Small intestine (tissue), 7 donors: ENCODE data around the gene DPEP3. TPM values are rescaled to one million over a fixed set of nuclear protein-coding genes. Genes with fewer than 3 reads are reported as not detected.
"Not testable (repeated sequence)": the region's sequence is repeated elsewhere in the genome, so short reads cannot be mapped to it uniquely, and the experiment has no call there.

Source experiments
- DNase-seq, 2 donors: peaks; one replicate each; pipeline versions ENCODE4 v3.0.0 to v3.0.0-alpha.2; 2013
- FAIRE-seq: peaks from 2 replicates; lab custom pipeline; 2012; peaks lifted over from hg19 to GRCh38; lab: Jason Lieb, UNC
- H3K27ac ChIP-seq, 3 donors: one replicate each; pipeline ENCODE4 v1.5.1; 2013; ENCODE audit warnings: low read length in 2 of 3, mild to moderate bottlenecking in 2 of 3, control low read depth in 1 of 3, inconsistent platforms in 1 of 3, low read depth in 1 of 3, moderate library complexity in 1 of 3
- H3K27me3 ChIP-seq, 3 donors: one replicate each; pipeline ENCODE4 v1.6.1; 2013; ENCODE audit warnings: low read length in 3 of 3, inconsistent platforms in 1 of 3; ENCODE audit not compliant: control insufficient read depth in 3 of 3, insufficient read depth in 3 of 3
- H3K36me3 ChIP-seq, 3 donors: one replicate each; pipeline ENCODE4 v1.6.1; 2013; ENCODE audit warnings: low read length in 3 of 3, inconsistent platforms in 1 of 3, low read depth in 1 of 3, mild to moderate bottlenecking in 1 of 3, moderate library complexity in 1 of 3; ENCODE audit not compliant: control insufficient read depth in 3 of 3, insufficient read depth in 2 of 3
- H3K4me1 ChIP-seq, 3 donors: one replicate each; pipeline ENCODE4 v1.6.1; 2013; ENCODE audit warnings: low read length in 2 of 3, inconsistent platforms in 1 of 3, low read depth in 1 of 3, mild to moderate bottlenecking in 1 of 3, moderate library complexity in 1 of 3; ENCODE audit not compliant: control insufficient read depth in 3 of 3, insufficient read depth in 2 of 3
- H3K4me3 ChIP-seq, 3 donors: one replicate each; pipeline ENCODE4 v1.5.1; 2013; ENCODE audit warnings: low read length in 3 of 3, control low read depth in 1 of 3, inconsistent platforms in 1 of 3, low read depth in 1 of 3, mild to moderate bottlenecking in 1 of 3, moderate library complexity in 1 of 3
- H3K9me3 ChIP-seq, 2 donors: one replicate each; pipeline ENCODE4 v1.6.1; 2013; ENCODE audit warnings: low read depth in 1 of 2, low read length in 1 of 2; ENCODE audit not compliant: control insufficient read depth in 2 of 2, insufficient read depth in 1 of 2
- WGBS, 3 donors: extraction: QIAGEN DNeasy Blood & Tissue Kit; methylation state at CpG; one replicate each; pipeline ENCODE4 v1.1.7; 2013; 5-methylcytosine and 5-hydroxymethylcytosine counted together
- polyA plus RNA-seq, 4 donors: library from polyadenylated mRNA; stranded (reverse) in 3 of 4; unstranded in 1 of 4; fragments of 200-250 nt in 3 of 4; fragments of 120-200 nt in 1 of 4; gene quantifications; one replicate each; pipeline versions ENCODE4 v1.2.1 to v1.2.3, GENCODE V29; 2013
- donor health status: healthy with polysubstance abuse.
- donor health status: control.
- donor health status: control.
- donor health status: Bipolar disorder and iron deficiency.
- donor health status: healthy.

The DPEP3 gene
- polyA plus RNA-seq, 4 donors = 0.06 to 0.27 (median 0.10) TPM; not detected in 1

GRCh38 chr16:67998779-67999688 lies 18.7 kb upstream of the DPEP3 start, which contains the start of gene DPEP2:
Gene DPEP2, minus strand, starts transcription at chr16:67999484. Its CDS starts 6,272 bp downstream, at chr16:67993212.
- WGBS, 3 donors = 54 to 71% (median 64%) methylated on average over 18 of the region's 18 CpGs
- not testable (repeated sequence) for FAIRE-seq, H3K27me3 ChIP-seq, H3K4me1 ChIP-seq, H3K36me3 ChIP-seq, H3K9me3 ChIP-seq
- Histone ChIP-seq H3K4me3 (peak within 1 kb of the TSS in 1 of 3 donors; percentile 14), H3K27ac (peak within 1 kb of the TSS; percentile 4 to 80 (median 38))
- peak in 1 of 2 donors; percentile 19 for DNase-seq

DNA sequence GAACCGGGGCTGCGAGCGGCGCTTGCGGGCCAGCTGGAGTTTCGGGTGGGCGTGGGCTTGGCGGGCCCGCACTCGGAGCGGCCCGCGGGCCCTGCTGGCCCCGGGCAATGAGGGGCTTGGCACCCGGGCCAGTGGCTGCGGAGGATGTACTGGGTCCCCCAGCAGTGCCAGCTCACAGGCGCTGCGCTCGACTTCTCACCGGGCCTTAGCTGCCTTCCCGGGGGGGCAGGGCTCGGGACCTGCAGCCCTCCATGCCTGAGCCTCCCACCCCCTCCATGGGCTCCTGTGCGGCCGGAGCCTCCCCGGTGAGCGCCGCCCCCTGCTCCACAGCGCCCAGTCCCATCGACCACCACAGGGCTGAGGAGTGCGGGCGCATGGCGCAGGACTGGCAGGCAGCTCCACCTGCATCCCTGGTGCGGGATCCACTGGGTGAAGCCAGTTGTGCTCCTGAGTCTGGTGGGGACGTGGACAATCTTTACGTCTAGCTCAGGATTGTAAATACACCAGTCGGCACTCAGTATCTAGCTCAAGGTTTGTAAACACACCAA lies 18.0 kb upstream of the DPEP3 start:
- not testable (repeated sequence) for H3K27me3 ChIP-seq, DNase-seq, H3K4me1 ChIP-seq, FAIRE-seq, H3K4me3 ChIP-seq, H3K36me3 ChIP-seq, H3K9me3 ChIP-seq
- WGBS, 3 donors = 92 to 96% (median 92%) methylated on average over 30 to 36 of the region's 36 CpGs
- H3K27ac ChIP-seq = peak overlapping the region in 1 of 3 donors; percentile 20

GRCh38 chr16:67996666-67997065 lies 16.4 kb upstream of the DPEP3 start:
- FAIRE-seq = no peak
- no peak overlapping the region for H3K27ac ChIP-seq
- H3K36me3 ChIP-seq = no peaks in the 10 kb centered on the region
- no peak for DNase-seq
- no peak overlapping the region for H3K4me3 ChIP-seq
- H3K4me1 ChIP-seq = peaks cover 2 to 13% (median 4%) of the 10 kb centered on the region in 3 donors
- 81 to 84% (median 81%) methylated on average over 5 of the region's 5 CpGs for WGBS, 3 donors
- H3K27me3 ChIP-seq = peaks cover 0 to 2% (median 0%) of the 10 kb centered on the region in 3 donors
- H3K9me3 ChIP-seq = no peaks in the 10 kb centered on the region

DNA sequence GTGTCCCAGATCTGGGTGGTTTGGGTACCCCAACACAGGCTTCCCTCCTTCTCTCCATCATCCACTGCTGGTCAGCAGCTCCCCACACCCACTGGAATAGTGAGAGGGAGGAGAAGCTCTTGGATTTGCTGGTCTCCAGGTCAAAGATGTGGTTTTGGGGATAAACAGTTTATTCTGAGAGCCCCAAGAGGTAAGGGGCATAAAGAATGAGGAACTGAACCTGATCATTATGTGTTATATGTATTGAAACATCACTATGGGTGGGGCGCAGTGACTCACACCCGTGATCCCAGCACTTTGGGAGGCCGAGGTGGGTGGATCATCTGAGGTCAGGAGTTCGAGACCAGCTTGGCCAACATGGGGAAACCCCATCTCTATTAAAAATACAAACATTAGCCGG lies 15.1 kb upstream of the DPEP3 start:
- Histone ChIP-seq H3K4me3 (no peak overlapping the region), H3K36me3 (no peaks in the 10 kb centered on the region), H3K27ac (no peak overlapping the region), H3K27me3 (peaks cover 0 to 2% (median 0%) of the 10 kb centered on the region in 3 donors), H3K9me3 (no peaks in the 10 kb centered on the region), H3K4me1 (peaks cover 2 to 13% (median 4%) of the 10 kb centered on the region in 3 donors)
- no peak for DNase-seq
- 43 to 65% (median 58%) methylated on average over 5 of the region's 5 CpGs for WGBS, 3 donors
- no peak for FAIRE-seq

DNA sequence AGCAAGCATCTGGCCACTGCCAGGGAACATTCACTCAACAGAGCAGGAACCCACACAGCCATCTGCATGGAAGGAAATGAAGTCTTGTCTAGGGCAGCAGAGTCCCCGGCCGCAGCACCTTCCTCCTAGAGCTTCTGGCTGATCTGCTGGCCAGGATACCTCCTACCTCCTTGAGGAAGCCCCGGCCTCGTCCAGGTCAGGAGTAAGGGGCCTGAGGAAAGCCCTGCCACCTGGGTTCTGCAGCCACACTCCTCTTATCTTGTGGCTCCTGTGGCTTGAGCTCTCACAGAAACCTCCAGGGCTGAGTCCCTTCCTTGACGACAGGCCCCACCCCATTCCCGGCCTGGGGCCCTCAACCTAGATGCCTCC lies 13.7 kb upstream of the DPEP3 start:
- not testable (repeated sequence) for H3K4me3 ChIP-seq, H3K36me3 ChIP-seq, DNase-seq, H3K27me3 ChIP-seq, FAIRE-seq, H3K9me3 ChIP-seq
- Histone ChIP-seq H3K27ac (peak overlapping the region in 1 of 3 donors; percentile 67), H3K4me1 (peaks cover 2 to 13% (median 4%) of the 10 kb centered on the region in 3 donors)
- WGBS, 3 donors = 23 to 51% (median 40%) methylated on average over 4 to 6 of the region's 6 CpGs

GRCh38 chr16:67993207-67994039 lies 13.1 kb upstream of the DPEP3 start:
- FAIRE-seq = no peak

DNA sequence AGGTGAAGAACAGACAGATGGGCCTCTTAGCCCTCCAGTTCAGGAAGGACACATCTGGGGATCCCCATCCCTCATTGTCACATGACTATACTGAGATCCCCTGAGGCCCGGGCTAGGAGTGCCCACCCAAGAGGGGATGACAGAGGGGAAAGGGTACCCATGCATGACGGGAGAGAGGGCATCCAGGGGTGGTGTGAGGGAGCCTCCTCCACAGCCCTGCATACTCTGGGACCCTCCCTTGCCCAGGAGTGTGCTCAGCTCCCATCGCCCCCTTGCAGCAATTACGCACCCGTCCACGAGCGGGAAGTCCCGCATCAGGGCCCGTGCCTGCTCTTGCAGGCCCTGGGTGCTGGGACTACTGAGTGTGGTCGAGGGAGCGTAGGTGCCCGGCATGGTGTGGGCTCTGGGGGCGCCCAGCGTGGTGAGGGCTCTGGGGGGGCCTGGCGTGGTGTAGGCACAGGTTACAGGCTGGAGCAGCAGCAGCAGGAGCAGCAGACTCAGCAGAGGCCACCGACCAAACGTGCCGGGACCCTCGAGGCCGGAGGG lies 12.4 kb upstream of the DPEP3 start:
- H3K27me3 ChIP-seq = no peaks in the 10 kb centered on the region
- H3K36me3 ChIP-seq = no peaks in the 10 kb centered on the region
- H3K9me3 ChIP-seq = no peaks in the 10 kb centered on the region
- no peak overlapping the region for H3K4me3 ChIP-seq
- peaks cover 2 to 13% (median 4%) of the 10 kb centered on the region in 3 donors for H3K4me1 ChIP-seq
- 67 to 71% (median 70%) methylated on average over 20 of the region's 20 CpGs for WGBS, 3 donors
- H3K27ac ChIP-seq = no peak overlapping the region
- no peak for FAIRE-seq
- DNase-seq = no peak

More at GRCh38 chr16:67993207-67994039, 13.1 kb upstream of the DPEP3 start:
- no peaks in the 10 kb centered on the region for H3K36me3 ChIP-seq
- no peaks in the 10 kb centered on the region for H3K9me3 ChIP-seq
- WGBS, 3 donors = 12 to 17% (median 14%) methylated on average over 30 to 39 of the region's 39 CpGs
- H3K4me3 ChIP-seq = peak overlapping the region; percentile 14 to 39 (median 29)
- H3K27me3 ChIP-seq = no peaks in the 10 kb centered on the region
- peak; percentile 68 to 87 for DNase-seq
- peaks cover 2 to 13% (median 4%) of the 10 kb centered on the region in 3 donors for H3K4me1 ChIP-seq
- H3K27ac ChIP-seq = peak overlapping the region in 2 of 3 donors; percentile 33 to 67

DNA sequence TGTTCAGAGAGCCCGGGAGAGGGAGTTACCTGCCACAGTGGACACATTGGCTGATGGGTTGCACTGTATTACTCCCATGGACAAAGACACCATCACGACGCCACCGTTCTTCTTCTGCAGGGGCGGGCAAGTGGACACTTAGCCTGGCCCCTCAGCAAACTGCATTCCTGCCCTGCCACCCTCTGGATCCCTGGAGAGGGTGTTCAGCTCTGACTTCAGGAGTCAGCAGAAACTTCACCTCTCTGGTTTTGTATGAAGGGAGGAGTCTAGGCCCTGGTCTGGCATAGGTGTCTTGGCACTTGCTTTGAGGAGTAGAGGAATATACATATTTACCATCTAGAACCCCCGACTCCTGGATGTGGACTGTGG lies 9.7 kb upstream of the DPEP3 start:
- FAIRE-seq = no peak
- Histone ChIP-seq H3K27me3 (no peaks in the 10 kb centered on the region), H3K27ac (no peak overlapping the region), H3K4me3 (no peak overlapping the region), H3K9me3 (no peaks in the 10 kb centered on the region), H3K4me1 (peaks cover 2 to 13% (median 4%) of the 10 kb centered on the region in 3 donors), H3K36me3 (no peaks in the 10 kb centered on the region)
- 82 to 86% (median 83%) methylated on average over 6 of the region's 6 CpGs for WGBS, 3 donors
- no peak for DNase-seq
